Activated B cell treated with CpG ODN at 0.5 μM for 24 hours (primary cell): ENCODE results near the gene TRDN. TPM values are rescaled to one million over a fixed set of nuclear protein-coding genes. Genes with fewer than 3 reads are reported as not detected.

Experiments
- ATAC-seq: fragments of 200-7000 bp; cut with Tn5 transposase; one replicate; pipeline ENCODE4 v1.10.0; 2021; ENCODE audit warnings: low read depth, mild to moderate bottlenecking, moderate library complexity
- CTCF ChIA-PET: fragments of 350-600 bp; sonication (Branson Sonifier 250); formaldehyde crosslinking; loops from one replicate; lab custom pipeline; 2021; ENCODE audit warnings: antibody characterized with exemption; lab: Charles Lee
- POLR2A ChIA-PET: fragments of 350-600 bp; sonication (Branson Sonifier 250); formaldehyde crosslinking; loops from one replicate; lab custom pipeline; 2021; ENCODE audit warnings: antibody characterized with exemption; lab: Charles Lee
- DNase-seq: peaks from one replicate; pipeline ENCODE4 v3.0.0; 2022
- H3K27ac Mint-ChIP-seq: one replicate; pipeline ENCODE4 v1.8.0; 2020; ENCODE audit warnings: mixed read lengths
- H3K27me3 Mint-ChIP-seq: one replicate; pipeline ENCODE4 v1.8.0; 2021; ENCODE audit warnings: mixed read lengths
- H3K36me3 Mint-ChIP-seq: one replicate; pipeline ENCODE4 v1.8.0; 2021; ENCODE audit warnings: low read depth, mixed read lengths
- H3K4me1 Mint-ChIP-seq: one replicate; pipeline ENCODE4 v1.8.0; 2021; ENCODE audit warnings: mixed read lengths
- H3K4me3 Mint-ChIP-seq: one replicate; pipeline ENCODE4 v1.8.0; 2020; ENCODE audit warnings: mild to moderate bottlenecking, mixed read lengths
- H3K9me3 Mint-ChIP-seq: one replicate; pipeline ENCODE4 v1.8.0; 2020; ENCODE audit warnings: mixed read lengths
- intact Hi-C: fragments of 100-400 bp; cut with micrococcal nuclease; formaldehyde crosslinking; loops from one replicate; pipeline ENCODE4 v1.15.1; 2024
- total RNA-seq: library from RNA; stranded (reverse); gene quantifications from 2 replicates; pipeline ENCODE4 v1.2.3, GENCODE V29; 2022
- TF ChIP-seq, protein P1 (sequence below): fragments of 200-600 bp; IDR thresholded peaks from one replicate; pipeline ENCODE4 v1.8.0; 2022; ENCODE audit warnings: antibody characterized with exemption, mild to moderate bottlenecking

Gene TRDN
- total RNA-seq, 1 donor from 2014 or later = not detected

DNA sequence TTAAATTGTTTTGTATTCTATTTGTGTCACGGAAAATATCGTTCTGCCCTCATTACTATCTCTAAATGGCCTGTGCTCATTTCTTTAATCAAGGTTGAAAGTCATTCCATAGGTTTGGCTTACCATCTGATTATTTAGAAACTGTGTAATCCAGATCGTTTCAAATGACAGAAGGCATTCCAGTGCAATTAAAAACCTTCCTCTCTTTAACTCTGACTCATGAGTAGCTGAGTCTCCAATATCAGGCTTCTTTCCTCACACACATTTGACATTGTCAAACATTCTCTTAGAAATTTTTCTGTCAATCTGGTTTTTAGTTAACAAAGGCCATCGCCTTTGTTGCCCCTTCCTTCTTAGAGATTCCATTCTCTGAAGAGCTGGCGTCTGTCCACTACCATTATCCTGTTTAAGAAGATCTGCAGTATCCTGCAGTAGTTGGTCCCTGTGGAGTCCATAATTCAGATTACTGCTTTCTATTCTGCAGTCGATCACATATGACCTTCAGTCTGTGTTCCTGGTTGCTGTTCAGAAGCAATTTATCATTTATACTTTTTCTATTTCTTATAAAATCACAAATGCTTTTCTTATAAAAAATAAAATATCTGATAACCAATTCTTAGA is 3.9 kb upstream of the TRDN start:
- H3K36me3 Mint-ChIP-seq = no peaks in the 10 kb centered on the region
- CTCF ChIA-PET = no interaction called here
- intact Hi-C loops = no loop called here

DNA sequence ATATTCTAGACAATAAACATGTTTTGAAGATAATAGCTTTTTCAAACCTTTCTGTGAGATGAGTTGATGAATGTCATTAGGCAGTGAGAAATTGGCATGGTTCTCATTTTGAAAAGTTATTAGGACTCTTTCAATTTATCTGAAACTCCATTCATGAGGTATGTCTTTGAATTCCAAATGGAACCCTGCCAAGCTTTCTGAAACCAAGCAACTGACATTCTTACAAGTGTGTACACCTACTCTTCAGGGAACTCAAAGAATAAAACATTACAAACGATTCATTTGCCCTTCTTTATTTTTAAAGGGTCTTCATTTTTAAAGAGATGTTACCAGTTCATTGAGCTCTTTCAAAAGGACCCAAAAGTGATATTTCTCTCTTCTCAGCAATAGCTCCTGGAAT is 2.1 kb upstream of the TRDN start:
- DNase-seq = no peak
- ChIA-PET POLR2A (no interaction called here), CTCF (no interaction called here)
- intact Hi-C loops = no loop called here
- Mint-ChIP-seq H3K27me3 (no peaks in the 10 kb centered on the region), H3K4me1 (no peaks in the 10 kb centered on the region), H3K4me3 (no peak overlapping the region), H3K27ac (no peak overlapping the region), H3K36me3 (no peaks in the 10 kb centered on the region), H3K9me3 (no peaks in the 10 kb centered on the region)
- no peak for ATAC-seq
- TF ChIP-seq, protein P1, sequence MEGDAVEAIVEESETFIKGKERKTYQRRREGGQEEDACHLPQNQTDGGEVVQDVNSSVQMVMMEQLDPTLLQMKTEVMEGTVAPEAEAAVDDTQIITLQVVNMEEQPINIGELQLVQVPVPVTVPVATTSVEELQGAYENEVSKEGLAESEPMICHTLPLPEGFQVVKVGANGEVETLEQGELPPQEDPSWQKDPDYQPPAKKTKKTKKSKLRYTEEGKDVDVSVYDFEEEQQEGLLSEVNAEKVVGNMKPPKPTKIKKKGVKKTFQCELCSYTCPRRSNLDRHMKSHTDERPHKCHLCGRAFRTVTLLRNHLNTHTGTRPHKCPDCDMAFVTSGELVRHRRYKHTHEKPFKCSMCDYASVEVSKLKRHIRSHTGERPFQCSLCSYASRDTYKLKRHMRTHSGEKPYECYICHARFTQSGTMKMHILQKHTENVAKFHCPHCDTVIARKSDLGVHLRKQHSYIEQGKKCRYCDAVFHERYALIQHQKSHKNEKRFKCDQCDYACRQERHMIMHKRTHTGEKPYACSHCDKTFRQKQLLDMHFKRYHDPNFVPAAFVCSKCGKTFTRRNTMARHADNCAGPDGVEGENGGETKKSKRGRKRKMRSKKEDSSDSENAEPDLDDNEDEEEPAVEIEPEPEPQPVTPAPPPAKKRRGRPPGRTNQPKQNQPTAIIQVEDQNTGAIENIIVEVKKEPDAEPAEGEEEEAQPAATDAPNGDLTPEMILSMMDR = no peak

More for the DNA sequence above, 3.9 kb upstream of the TRDN start:
- no peak for DNase-seq
- POLR2A ChIA-PET = no interaction called here
- no peaks in the 10 kb centered on the region for H3K4me1 Mint-ChIP-seq
- no peak for ATAC-seq
- no peaks in the 10 kb centered on the region for H3K9me3 Mint-ChIP-seq
- H3K27ac Mint-ChIP-seq = no peak overlapping the region
- H3K4me3 Mint-ChIP-seq = no peak overlapping the region
- H3K27me3 Mint-ChIP-seq = no peaks in the 10 kb centered on the region
- TF ChIP-seq, protein P1 = no peak

DNA sequence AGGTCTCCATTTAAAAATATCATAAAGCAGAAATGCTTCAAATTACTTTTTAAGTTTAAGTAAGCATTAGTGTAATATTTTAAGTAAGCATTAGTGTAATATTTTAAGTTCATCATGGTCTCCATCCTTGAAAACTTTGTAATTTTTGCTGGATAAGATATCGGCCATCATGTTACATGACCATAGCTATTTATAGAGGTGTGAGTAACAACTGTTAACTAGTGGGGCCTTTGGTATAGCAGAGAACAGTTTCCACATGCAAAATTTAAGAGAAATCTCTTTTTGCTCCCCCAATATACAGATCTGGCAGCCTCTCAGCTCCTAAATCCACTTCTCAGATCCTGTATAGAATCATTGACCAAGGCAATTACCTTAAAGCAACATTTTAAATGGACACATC is 468 bp downstream of the TRDN start:
- ChIA-PET CTCF (no interaction called here), POLR2A (no interaction called here)
- Mint-ChIP-seq H3K4me3 (no peak overlapping the region), H3K27ac (no peak overlapping the region), H3K36me3 (no peaks in the 10 kb centered on the region), H3K4me1 (no peaks in the 10 kb centered on the region), H3K9me3 (no peaks in the 10 kb centered on the region), H3K27me3 (no peaks in the 10 kb centered on the region)
- ATAC-seq (no peak), DNase-seq (no peak)
- intact Hi-C loops = no loop called here
- TF ChIP-seq, protein P1 = no peak

DNA sequence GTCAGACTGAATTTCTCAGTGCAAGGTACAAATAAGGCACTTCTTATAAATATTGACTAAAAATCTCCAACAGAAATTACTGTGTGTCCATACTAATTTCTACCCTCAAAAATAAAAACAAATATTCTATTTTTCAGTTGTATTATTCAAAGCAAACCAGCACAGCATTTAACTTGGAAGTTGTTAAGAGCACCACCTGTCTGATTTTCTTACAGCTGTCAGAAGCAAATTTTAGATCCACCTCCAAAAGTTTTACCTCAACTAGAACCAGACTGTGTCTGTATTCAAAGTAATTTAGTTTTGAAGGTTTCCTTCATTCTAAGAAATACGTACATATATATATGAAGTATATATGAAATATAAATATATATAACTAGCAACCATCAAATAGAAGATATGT is 1.2 kb downstream of the TRDN start:
- CTCF ChIA-PET = no interaction called here
- intact Hi-C loops = no loop called here
- ATAC-seq (no peak), DNase-seq (no peak)
- no peaks in the 10 kb centered on the region for H3K9me3 Mint-ChIP-seq
- H3K4me3 Mint-ChIP-seq = no peak overlapping the region
- no peaks in the 10 kb centered on the region for H3K36me3 Mint-ChIP-seq
- H3K27me3 Mint-ChIP-seq = no peaks in the 10 kb centered on the region
- no peaks in the 10 kb centered on the region for H3K4me1 Mint-ChIP-seq
- POLR2A ChIA-PET = no interaction called here
- TF ChIP-seq, protein P1 = no peak
- no peak overlapping the region for H3K27ac Mint-ChIP-seq

DNA sequence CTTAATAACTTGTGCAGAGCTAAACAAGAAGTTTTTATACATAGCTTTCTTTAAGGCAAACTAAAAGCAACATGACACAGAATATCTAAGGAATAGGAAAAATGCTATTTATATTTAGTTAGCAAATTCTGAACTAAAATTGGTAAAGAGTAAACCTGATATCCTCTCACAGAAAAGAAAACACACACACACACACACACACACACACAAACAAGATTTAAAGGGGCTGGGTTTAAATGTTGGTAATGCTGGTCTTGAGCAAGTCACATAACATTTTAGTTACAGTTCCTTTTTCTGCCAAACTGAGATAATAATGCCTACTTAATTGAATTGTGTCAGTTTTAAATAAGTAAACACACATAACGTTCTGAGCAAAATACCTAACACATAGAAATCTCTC is 1.6 kb downstream of the TRDN start:
- no peak overlapping the region for H3K27ac Mint-ChIP-seq
- no peak overlapping the region for H3K4me3 Mint-ChIP-seq
- TF ChIP-seq, protein P1 = no peak
- H3K4me1 Mint-ChIP-seq = no peaks in the 10 kb centered on the region
- H3K27me3 Mint-ChIP-seq = no peaks in the 10 kb centered on the region
- intact Hi-C loops = no loop called here
- ATAC-seq (no peak), DNase-seq (no peak)
- CTCF ChIA-PET = no interaction called here
- H3K9me3 Mint-ChIP-seq = no peaks in the 10 kb centered on the region
- no peaks in the 10 kb centered on the region for H3K36me3 Mint-ChIP-seq
- POLR2A ChIA-PET = no interaction called here
